ENCODE measurements around the gene PRRG1. TPM values are rescaled to one million over a fixed set of nuclear protein-coding genes. Genes with fewer than 3 reads are reported as not detected.

PRRG1 gene
- total RNA-seq, 2 experiments from 2014 or later, result not detected

DNA sequence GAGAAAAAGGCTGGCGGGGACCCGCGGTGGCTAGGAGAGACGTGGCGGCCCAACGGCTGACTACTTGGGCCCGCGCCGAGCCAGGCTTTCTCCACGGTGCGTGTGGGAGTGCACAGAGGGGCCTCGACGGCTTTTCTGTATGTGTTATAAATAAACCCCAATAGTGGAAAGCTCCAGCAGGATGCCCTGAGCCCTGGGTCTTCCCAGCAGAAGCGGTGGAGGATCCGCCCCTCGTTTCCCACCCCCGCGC, 268 bp upstream of the PRRG1 start:
- intact Hi-C loops (cut with micrococcal nuclease), result no loop called here
- peaks cover 7% of the 10 kb centered on the region for H3K4me1 Mint-ChIP-seq (ENCODE audit: low read depth)
- peaks cover 19% of the 10 kb centered on the region for H3K27me3 Mint-ChIP-seq
- H3K36me3 Mint-ChIP-seq, result no peaks in the 10 kb centered on the region
- DNase-seq, result no peak
- H3K4me3 Mint-ChIP-seq, result no peak overlapping the region
- CTCF ChIA-PET, result no interaction called here
- no peaks in the 10 kb centered on the region for H3K9me3 Mint-ChIP-seq
- POLR2A ChIA-PET, result no interaction called here
- no peak overlapping the region for H3K27ac Mint-ChIP-seq

GRCh38 chrX:37350034-37350365, 836 bp downstream of the PRRG1 start:
- DNase-seq, result no peak
- ChIA-PET CTCF (no interaction called here), POLR2A (no interaction called here)
- Mint-ChIP-seq H3K9me3 (no peaks in the 10 kb centered on the region), H3K27ac (no peak overlapping the region), H3K27me3 (peaks cover 19% of the 10 kb centered on the region), H3K4me1 (ENCODE audit: low read depth) (peaks cover 7% of the 10 kb centered on the region), H3K4me3 (no peak overlapping the region), H3K36me3 (no peaks in the 10 kb centered on the region)
- intact Hi-C loops (cut with micrococcal nuclease), result no loop called here

- ChIA-PET CTCF (no interaction called here), POLR2A (no interaction called here)
- peaks cover 6% of the 10 kb centered on the region for H3K4me1 Mint-ChIP-seq (ENCODE audit: low read depth)
- H3K36me3 Mint-ChIP-seq, result no peaks in the 10 kb centered on the region
- no peaks in the 10 kb centered on the region for H3K9me3 Mint-ChIP-seq
- H3K27ac Mint-ChIP-seq, result no peak overlapping the region
- H3K4me3 Mint-ChIP-seq, result no peak overlapping the region
- no peak for DNase-seq
- intact Hi-C loops (cut with micrococcal nuclease), result no loop called here
- H3K27me3 Mint-ChIP-seq, result peaks cover 6% of the 10 kb centered on the region
Observed at GRCh38 chrX:37353646-37354045, 4.5 kb downstream of the PRRG1 start.

DNA sequence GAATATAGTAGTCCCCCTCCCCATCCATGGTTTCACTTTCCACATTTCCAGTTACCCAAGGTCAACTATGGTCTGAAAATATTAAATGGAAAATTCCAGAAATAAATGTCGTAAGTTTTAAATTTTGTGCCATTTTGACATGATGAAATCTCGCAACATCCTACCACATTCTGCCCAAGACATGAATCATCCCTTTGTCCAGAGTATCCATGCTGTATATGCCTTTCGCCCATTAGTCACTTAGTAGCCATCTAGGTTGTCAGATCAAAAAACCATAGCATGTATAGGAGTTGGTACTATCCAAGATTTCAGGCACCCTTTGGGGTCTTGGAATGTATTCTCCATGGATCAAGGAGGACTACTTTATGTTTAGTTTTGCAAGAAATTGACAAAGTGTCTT, 8.3 kb downstream of the PRRG1 start:
- intact Hi-C loops (cut with micrococcal nuclease), result no loop called here
- ChIA-PET POLR2A (no interaction called here), CTCF (no interaction called here)
- no peaks in the 10 kb centered on the region for H3K9me3 Mint-ChIP-seq
- no peaks in the 10 kb centered on the region for H3K4me1 Mint-ChIP-seq (ENCODE audit: low read depth)
- DNase-seq, result no peak
- H3K4me3 Mint-ChIP-seq, result no peak overlapping the region
- H3K27ac Mint-ChIP-seq, result no peak overlapping the region
- no peaks in the 10 kb centered on the region for H3K27me3 Mint-ChIP-seq
- H3K36me3 Mint-ChIP-seq, result no peaks in the 10 kb centered on the region

DNA sequence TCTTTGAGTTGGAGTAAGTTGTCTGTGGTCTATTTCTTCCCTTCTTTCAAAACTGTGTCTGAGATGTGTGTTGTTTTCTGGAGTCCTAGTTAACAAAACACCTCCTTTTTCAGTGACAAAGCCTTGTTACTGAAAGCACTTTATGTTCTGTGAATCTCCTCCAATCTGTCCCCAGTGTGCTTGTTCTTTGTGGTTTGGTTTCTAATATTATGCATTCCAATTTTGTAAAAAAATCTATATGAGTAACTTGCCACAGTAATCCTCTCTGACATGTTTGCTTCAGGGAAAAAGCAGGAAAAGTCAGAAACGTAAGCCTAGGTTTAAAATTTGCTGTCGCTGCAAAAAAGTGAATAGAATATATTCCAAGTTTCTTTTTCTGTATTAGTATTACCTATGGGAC, 12.4 kb downstream of the PRRG1 start:
- Mint-ChIP-seq H3K4me1 (ENCODE audit: low read depth) (no peaks in the 10 kb centered on the region), H3K27ac (no peak overlapping the region), H3K4me3 (no peak overlapping the region), H3K27me3 (no peaks in the 10 kb centered on the region), H3K9me3 (no peaks in the 10 kb centered on the region), H3K36me3 (no peaks in the 10 kb centered on the region)
- DNase-seq, result no peak
- ChIA-PET POLR2A (no interaction called here), CTCF (no interaction called here)
- intact Hi-C loops (cut with micrococcal nuclease), result no loop called here

- POLR2A ChIA-PET, result no interaction called here
- intact Hi-C loops (cut with micrococcal nuclease), result no loop called here
- Mint-ChIP-seq H3K27me3 (no peaks in the 10 kb centered on the region), H3K4me1 (ENCODE audit: low read depth) (no peaks in the 10 kb centered on the region), H3K27ac (no peak overlapping the region), H3K9me3 (no peaks in the 10 kb centered on the region), H3K4me3 (no peak overlapping the region), H3K36me3 (no peaks in the 10 kb centered on the region)
- DNase-seq, result no peak
- CTCF ChIA-PET, result no interaction called here
Observed at GRCh38 chrX:37364666-37365065, 15.5 kb downstream of the PRRG1 start.

DNA sequence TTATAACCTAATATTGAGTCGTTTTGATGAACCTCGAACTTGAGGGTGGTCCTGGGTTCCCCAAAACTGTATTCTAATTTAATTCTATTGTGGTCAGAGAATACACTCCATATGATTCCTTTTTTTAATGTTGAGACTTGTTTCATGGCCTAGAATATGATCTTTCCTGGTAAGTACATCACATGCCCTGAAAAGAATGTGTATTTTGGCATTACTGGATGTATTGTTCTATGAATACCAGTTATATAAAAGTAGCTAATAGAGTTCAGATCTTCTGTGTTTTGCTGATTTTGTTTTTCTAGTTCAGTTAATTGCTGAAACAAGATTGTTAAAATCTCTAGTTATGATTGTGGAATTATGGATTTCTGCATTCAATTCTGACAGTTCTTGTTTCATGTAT, 18.8 kb downstream of the PRRG1 start:
- H3K36me3 Mint-ChIP-seq, result no peaks in the 10 kb centered on the region
- no peak overlapping the region for H3K27ac Mint-ChIP-seq
- no peak for DNase-seq
- H3K27me3 Mint-ChIP-seq, result no peaks in the 10 kb centered on the region
- no peaks in the 10 kb centered on the region for H3K9me3 Mint-ChIP-seq
- no peaks in the 10 kb centered on the region for H3K4me1 Mint-ChIP-seq (ENCODE audit: low read depth)
- ChIA-PET CTCF (no interaction called here), POLR2A (no interaction called here)
- intact Hi-C loops (cut with micrococcal nuclease), result no loop called here
- no peak overlapping the region for H3K4me3 Mint-ChIP-seq

DNA sequence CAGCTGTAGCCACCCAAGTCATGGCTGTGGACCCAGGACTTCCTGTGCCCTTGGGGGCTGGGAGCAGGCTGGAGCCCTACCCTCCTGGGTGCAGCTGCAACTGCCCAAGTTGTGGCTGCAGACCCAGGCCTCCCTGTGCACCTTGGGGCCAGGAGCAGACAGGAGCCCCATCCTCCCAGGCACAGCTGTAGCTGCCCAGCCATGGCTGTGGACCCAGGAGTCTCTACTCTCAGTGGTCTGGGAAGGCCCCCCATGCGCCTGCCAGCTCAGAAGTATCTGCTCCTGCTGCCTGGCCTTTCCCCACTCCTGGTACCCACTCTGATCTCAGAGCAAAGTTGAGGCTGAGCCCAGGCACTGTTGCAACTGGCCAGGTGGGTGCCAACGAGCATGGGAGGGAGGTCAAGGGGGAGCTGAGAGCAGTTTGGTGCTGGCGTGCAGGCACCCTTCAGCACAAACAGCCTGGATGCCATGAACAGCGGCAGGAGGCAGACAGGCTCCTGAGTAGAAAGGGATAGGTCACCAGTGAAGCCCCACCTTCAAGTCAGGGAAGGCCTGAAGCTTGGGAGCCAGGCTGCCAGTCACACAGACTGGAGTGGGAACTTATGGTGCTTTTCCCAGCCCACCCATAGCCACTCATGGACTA, 21.5 kb downstream of the PRRG1 start:
- intact Hi-C loops (cut with micrococcal nuclease), result no loop called here
- Mint-ChIP-seq H3K27me3 (no peaks in the 10 kb centered on the region), H3K4me1 (ENCODE audit: low read depth) (no peaks in the 10 kb centered on the region), H3K27ac (no peak overlapping the region), H3K9me3 (no peaks in the 10 kb centered on the region), H3K4me3 (no peak overlapping the region), H3K36me3 (no peaks in the 10 kb centered on the region)
- DNase-seq, result no peak
- ChIA-PET CTCF (no interaction called here), POLR2A (no interaction called here)

GRCh38 chrX:37371578-37371991, 22.4 kb downstream of the PRRG1 start:
- H3K36me3 Mint-ChIP-seq, result no peaks in the 10 kb centered on the region
- no peak overlapping the region for H3K4me3 Mint-ChIP-seq
- H3K27ac Mint-ChIP-seq, result no peak overlapping the region
- ChIA-PET CTCF (no interaction called here), POLR2A (no interaction called here)
- H3K4me1 Mint-ChIP-seq (ENCODE audit: low read depth), result no peaks in the 10 kb centered on the region
- H3K9me3 Mint-ChIP-seq, result no peaks in the 10 kb centered on the region
- DNase-seq, result no peak
- intact Hi-C loops (cut with micrococcal nuclease), result no loop called here
- no peaks in the 10 kb centered on the region for H3K27me3 Mint-ChIP-seq

DNA sequence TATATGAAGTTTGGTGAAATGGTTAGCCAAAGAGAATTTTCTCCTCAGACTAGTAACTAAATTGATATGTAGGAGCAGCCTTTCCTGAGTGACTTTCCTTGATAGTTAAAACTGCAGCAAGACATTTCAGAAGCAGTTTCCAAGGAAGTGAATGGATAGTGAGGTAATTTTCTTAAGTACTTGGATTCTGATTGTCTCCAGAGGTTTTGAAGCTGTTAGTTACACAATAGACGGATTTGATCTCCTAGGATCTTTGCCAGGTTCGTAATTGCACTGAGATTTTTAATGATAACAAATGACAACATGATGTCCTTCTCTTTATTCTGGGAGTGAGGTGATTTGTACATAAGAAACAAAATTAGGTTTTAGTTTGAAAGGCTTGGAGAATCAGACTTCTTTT, 29.2 kb downstream of the PRRG1 start:
- intact Hi-C loops (cut with micrococcal nuclease), result no loop called here
- Mint-ChIP-seq H3K4me3 (no peak overlapping the region), H3K4me1 (ENCODE audit: low read depth) (no peaks in the 10 kb centered on the region), H3K9me3 (no peaks in the 10 kb centered on the region), H3K36me3 (no peaks in the 10 kb centered on the region), H3K27me3 (no peaks in the 10 kb centered on the region), H3K27ac (no peak overlapping the region)
- CTCF ChIA-PET, result no interaction called here
- POLR2A ChIA-PET, result no interaction called here
- no peak for DNase-seq

GRCh38 chrX:37378830-37379229, 29.7 kb downstream of the PRRG1 start:
- Mint-ChIP-seq H3K27me3 (no peaks in the 10 kb centered on the region), H3K4me1 (ENCODE audit: low read depth) (no peaks in the 10 kb centered on the region), H3K36me3 (no peaks in the 10 kb centered on the region), H3K4me3 (no peak overlapping the region), H3K9me3 (no peaks in the 10 kb centered on the region), H3K27ac (no peak overlapping the region)
- POLR2A ChIA-PET, result no interaction called here
- intact Hi-C loops (cut with micrococcal nuclease), result no loop called here
- DNase-seq, result no peak
- CTCF ChIA-PET, result no interaction called here

DNA sequence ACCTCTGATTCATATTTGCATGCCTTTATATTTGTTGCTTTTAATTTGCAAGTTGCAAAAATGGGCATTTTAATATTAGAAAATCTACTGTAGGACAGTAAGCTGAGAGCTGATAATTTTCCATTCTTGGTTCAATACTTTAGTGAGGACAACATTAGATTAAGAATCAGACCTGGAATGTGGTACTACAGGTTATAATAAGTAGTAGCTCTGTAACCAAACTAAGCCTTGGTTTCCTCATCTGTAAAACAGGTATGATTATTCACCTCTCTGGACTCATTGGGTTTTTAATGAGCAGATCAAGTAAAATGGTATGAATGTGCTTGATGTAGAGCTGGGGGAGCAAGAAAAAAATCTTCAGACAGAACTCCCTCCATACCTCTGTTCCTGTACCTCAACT, 31.1 kb downstream of the PRRG1 start:
- Mint-ChIP-seq H3K4me1 (ENCODE audit: low read depth) (no peaks in the 10 kb centered on the region), H3K36me3 (no peaks in the 10 kb centered on the region), H3K4me3 (no peak overlapping the region), H3K9me3 (no peaks in the 10 kb centered on the region), H3K27ac (no peak overlapping the region), H3K27me3 (no peaks in the 10 kb centered on the region)
- no peak for DNase-seq
- ChIA-PET POLR2A (no interaction called here), CTCF (no interaction called here)
- intact Hi-C loops (cut with micrococcal nuclease), result no loop called here

DNA sequence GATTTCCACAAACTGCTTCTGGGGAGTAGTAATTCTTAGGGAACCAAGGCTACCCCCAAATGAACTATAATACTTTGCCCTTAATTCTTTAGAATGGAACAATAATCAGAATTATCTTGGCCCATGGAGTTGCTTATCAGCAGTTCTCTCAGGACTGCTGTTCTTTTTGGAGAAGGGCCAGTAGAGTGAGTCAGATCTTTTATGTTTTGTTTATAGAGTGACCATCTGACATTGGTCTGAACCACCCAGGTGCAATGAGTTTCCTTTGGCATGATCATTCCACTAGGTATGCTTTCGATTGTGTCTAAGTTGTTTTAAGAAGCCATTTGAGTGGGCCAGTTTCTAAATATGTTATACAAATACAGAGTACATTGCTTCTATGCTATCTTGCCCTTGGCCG, 31.8 kb downstream of the PRRG1 start:
- intact Hi-C loops (cut with micrococcal nuclease), result no loop called here
- H3K4me1 Mint-ChIP-seq (ENCODE audit: low read depth), result no peaks in the 10 kb centered on the region
- no peak overlapping the region for H3K27ac Mint-ChIP-seq
- no peak for DNase-seq
- H3K27me3 Mint-ChIP-seq, result no peaks in the 10 kb centered on the region
- ChIA-PET CTCF (no interaction called here), POLR2A (no interaction called here)
- no peak overlapping the region for H3K4me3 Mint-ChIP-seq
- H3K9me3 Mint-ChIP-seq, result no peaks in the 10 kb centered on the region
- no peaks in the 10 kb centered on the region for H3K36me3 Mint-ChIP-seq

DNA sequence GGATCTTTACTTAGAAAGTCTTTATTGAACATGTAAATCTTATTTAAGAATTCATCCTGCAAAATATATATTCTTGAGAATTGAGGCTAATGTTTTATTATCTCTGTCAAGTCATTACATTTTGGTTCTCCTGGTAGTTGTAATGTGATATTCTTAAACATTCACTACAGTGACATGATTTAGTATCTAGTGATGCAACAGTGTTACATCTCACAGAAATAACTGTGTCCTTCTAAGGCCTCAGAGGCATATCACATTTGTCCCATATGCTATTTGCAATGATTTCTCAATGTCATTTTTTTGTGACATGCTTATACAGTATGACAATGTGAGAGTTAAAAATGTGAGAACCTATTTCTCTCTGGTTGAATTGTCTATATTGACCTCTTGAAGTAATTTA, 34.1 kb downstream of the PRRG1 start:
- H3K27ac Mint-ChIP-seq, result no peak overlapping the region
- H3K9me3 Mint-ChIP-seq, result no peaks in the 10 kb centered on the region
- intact Hi-C loops (cut with micrococcal nuclease), result no loop called here
- CTCF ChIA-PET, result no interaction called here
- no peaks in the 10 kb centered on the region for H3K36me3 Mint-ChIP-seq
- DNase-seq, result no peak
- no peaks in the 10 kb centered on the region for H3K4me1 Mint-ChIP-seq (ENCODE audit: low read depth)
- POLR2A ChIA-PET, result no interaction called here
- H3K27me3 Mint-ChIP-seq, result no peaks in the 10 kb centered on the region
- H3K4me3 Mint-ChIP-seq, result no peak overlapping the region

Measured in activated CD4-positive, alpha-beta memory T cell treated with anti-CD3 and anti-CD28 coated beads for 36 hours (primary cell).